Activated CD8-positive, alpha-beta memory T cell treated with anti-CD3 and anti-CD28 coated beads, Interleukin-2, amount 50 U/mL, for 1 hour (primary cell): ENCODE results near the gene ATXN2L.
"Not testable (repeated sequence)": the region's sequence is repeated elsewhere in the genome, so short reads cannot be mapped to it uniquely, and the experiment has no call there.

ENCODE experiments used
- DNase-seq: peaks from one replicate; pipeline ENCODE4 v3.0.0-alpha.2; 2020; ENCODE audit errors: extremely low read depth

Gene ATXN2L

DNA sequence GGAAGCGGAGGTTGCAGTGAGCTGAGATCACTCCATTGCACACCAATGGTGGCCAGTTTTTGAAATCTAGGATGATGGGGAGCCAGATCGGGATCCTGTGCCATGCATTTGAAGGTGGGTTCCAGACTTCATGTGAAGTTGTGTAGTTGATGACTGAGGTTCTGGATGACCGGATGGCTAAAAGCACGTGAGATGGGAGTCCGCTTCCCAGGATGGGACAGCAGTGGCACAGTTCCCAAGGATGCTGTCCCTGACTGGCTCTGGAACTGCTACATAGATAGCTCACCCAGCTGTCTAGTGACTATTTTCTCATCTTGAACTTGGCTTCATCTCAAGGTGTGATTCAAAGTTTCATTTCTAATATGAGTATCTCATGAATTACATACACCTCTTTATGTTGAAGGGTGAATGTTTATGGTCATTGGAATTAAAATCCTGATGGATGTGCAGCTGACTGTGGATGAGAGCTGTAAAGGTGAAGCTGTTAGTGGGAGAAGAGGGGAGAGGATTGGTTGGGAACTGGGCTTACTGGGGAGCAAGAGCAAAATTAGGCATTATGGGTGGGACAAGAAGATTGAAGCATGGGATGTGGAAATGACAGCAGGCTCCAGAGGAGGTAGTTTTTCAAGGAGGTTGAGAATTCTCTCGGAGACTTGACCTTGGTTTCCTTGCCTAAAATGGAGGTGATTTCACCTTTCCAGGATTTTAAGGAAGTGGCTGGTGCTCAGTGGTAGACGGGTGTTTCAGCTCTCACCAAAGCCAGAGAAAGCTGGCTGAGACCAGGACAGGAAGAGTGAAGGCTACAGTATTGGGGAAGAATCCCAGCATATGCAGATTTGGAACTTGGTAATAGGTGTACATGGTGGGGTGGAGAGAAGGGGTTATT is 15.1 kb downstream of the ATXN2L start:
- no peak for DNase-seq

DNA sequence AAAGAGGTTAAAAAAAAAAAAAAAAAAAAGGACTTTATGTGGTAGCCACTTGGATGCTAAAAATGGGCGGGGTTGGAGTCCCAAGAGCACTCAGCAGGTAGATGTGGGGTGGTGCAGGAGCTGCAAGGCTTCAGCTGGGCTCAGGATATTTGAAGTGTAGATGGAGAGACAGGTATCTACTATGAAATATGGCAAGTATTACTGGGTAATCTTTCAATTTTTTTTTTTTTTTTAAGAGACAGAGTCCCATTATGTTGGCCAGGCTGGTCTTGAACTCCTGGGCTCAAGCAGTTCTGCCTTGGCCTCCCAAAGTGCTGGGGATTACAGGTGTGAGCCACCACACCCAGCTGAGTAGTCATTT is 15.7 kb downstream of the ATXN2L start:
- no peak for DNase-seq

DNA sequence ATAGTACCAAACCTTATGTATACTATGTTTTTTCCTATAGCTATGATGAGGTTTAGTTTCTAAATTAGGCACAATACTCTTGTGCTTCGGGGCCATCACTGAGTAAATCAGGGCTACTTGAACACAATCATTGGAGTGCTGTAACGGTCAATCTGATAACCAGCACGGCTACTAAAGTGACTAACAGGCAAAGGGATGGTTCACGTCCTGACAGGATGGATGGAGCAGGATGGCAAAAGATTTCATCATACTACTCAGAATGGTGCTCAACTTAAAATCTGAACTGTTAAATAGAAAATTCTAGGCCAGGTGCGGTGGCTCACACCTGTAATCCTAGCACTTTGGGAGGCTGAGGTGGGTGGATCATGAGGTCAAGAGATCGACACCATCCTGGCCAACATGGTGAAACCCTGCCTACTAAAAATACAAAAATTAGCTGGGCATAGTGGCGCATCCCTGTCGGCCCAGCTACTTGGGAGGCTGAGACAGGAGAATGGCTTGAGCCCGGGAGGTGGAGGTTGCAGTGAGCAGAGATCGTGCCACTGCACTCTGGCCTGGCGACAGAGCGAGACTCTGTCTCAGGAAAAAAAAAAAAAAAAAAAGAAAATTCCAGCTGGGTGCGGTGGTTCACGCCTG is 16.3 kb downstream of the ATXN2L start:
- no peak for DNase-seq

DNA sequence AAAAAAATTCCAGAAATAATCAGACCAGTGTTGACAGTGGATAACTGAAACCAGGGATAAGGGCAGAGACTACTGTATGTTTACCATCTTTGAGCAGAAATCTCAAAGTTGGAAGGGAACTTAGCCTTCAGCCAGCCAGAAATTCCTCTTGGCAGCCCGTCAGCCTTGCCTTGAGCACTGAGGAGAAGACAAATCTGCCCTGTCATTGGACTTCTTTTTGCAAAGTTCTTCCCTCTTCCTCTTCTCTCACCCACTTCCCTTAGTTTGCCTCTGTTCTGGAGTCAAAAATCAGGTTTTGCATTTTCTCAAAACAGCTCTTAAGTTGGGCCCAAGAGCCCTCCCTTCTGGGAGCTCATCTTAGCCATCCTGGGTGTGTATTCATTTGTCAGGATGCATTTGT is 17.1 kb downstream of the ATXN2L start:
- DNase-seq = no peak

DNA sequence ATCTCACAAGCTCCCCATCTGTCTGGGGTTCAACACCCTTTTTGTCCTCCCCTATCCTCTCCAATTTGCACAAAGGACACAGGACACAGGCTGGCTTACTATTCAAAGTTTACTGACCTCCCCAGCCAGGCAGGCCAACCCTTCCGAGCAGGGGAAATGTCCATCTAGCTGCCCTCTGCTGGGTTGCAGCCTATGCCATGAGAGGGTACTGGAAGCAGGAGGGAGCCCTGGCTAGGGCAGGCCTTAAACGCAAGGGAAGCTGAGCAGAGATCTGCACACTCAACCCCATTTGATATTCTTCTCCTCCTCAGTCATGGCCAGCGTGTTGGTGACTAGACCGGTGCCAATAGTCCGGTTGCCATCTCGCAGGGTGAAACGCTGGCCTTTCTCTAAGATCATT is 19.9 kb downstream of the ATXN2L start:
- DNase-seq = no peak

DNA sequence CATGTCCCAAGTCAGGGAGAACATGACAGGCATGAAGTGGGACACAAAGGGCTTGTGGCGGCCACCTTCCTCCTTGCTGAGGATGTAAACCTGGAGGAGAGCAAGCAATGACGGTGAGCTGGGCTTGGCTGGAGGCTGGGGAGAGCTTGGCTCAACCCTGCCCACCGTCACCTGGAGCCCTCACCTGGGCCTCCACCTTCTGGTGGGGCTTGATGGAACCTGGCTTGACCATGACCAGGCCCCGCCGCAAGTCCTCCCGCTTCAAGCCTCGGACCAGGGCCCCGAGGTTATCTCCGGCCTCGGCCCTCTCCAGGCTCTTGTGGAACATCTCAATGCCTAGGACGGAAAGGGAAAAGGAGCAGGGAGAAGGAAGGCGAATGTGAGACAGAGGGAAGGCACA is 21.0 kb downstream of the ATXN2L start:
- DNase-seq = no peak

DNA sequence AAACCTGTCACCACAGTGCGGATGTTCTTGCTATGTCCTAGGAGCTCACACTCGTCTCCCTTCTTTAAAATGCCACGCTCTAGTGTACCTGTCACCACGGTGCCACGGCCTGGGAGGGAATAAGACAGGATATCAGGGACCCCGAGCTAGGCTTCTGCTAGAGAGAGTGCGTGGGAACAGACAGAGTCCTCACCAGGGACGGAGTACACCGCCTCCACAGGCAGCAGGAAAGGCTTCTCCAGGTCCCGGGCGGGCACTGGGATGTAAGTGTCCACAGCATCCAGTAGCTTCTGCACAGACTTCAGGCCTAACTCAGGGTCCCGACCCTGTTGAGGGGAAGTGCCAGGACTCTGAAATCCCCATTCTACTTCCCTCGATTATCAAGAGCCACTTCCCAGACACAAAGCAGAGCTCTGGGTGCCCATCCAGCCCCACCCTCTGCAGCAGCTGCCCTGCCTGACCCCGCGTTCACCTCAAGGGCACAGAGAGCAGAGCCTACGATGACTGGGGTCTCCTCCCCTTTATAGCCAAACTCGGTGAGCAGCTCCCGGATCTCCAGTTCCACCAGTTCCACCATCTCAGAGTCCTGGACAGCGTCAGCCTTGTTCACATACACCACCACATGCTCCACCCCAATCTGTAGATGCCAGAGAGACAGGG is 21.6 kb downstream of the ATXN2L start:
- no peak for DNase-seq

DNA sequence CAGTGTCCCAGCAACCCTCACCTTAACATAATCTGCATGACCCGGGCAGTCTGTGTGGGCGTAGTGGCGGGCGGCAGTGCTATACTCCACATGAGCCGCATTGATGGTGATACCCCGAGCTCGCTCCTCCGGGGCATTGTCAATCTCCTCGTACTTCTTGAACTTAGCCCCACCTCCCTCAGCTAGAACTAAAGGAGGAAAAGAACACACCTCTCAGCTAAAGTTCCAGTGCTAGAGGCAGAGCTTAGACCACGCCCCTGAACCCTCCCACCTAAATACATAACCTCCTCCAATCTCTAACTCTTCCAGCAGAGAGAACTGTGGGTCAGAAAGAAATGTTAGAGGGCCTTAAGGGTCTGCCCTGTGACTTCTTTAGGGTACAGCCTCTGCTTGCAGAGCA is 22.5 kb downstream of the ATXN2L start:
- no peak for DNase-seq

DNA sequence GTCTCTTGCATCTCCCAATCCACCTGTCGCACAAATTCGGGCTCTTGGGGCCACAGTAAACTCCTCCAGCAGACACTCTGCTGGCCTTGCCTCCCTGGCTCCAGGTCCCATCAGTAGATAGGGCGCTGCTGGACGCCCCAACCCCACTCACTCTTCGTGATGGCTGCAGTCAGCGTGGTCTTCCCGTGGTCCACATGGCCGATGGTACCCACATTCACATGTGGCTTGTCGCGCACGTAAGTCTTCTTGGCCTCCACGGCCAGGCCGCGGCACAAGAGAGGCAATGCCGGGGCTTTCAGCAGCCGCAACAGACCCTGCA is 22.9 kb downstream of the ATXN2L start:
- no peak for DNase-seq

DNA sequence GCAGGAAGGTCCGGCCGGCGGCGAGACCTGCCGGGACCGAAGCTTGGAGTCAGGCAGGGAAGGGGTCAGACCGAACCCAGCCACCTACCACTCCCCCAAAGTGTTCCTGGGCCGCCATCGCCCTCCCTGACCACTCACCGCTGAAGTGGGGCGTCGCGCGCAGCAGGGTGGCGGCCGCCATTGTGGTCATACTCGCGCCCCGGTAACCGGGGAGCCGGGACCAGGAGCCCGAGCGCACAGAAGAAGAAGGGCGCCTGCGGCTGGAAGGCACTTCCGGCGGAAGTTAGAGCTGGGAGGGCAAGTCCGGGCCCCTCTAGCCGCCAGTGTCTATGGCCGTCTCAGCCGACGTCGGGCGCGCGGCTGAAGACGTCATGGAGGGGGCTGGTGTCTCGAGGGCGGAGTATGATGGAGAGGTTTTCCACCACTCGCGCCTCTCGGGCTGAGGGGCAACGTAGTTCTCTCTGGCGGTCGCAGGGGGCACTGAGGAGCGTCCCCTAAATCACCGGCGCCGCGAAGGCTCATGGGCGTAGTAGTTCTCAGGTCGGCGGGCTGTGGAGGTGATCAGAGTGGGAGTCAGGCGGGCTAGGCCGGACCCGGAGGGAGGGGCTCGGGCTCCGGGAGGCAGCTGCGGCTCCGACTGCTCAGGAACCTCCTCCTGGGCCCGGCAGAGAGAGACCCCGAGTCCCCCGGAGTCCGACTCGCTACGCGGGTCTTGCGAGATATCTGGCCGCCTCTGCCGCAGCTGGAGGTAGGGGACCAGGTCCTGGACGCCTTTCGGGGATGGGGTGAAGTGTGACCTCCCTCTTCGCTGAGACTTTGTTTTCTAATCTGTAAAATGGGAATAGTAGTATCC is 23.5 kb downstream of the ATXN2L start, which contains the start of gene TUFM:
TUFM (minus strand) TSS at position 269 of the 853 bp plus-strand sequence; CDS start at position 190, 79 bp downstream.
- peak; percentile 96 for DNase-seq

DNA sequence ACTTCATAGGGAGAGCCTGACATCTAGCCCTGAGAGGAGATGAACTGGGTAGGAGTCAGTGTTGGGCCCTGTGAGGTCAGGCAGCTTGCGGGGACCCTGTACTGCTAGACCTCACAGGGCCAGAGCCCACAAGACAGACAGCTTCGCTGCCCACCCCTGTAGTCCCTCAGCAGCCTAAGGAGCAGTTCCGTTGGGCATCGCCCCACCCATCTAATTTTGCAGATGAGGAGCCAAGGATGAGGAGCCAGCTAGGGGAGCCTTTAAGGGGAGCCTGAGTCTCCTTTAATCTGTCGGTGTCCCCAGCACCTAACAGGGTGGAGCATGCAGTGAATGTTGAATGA is 24.1 kb downstream of the ATXN2L start:
- DNase-seq = no peak

DNA sequence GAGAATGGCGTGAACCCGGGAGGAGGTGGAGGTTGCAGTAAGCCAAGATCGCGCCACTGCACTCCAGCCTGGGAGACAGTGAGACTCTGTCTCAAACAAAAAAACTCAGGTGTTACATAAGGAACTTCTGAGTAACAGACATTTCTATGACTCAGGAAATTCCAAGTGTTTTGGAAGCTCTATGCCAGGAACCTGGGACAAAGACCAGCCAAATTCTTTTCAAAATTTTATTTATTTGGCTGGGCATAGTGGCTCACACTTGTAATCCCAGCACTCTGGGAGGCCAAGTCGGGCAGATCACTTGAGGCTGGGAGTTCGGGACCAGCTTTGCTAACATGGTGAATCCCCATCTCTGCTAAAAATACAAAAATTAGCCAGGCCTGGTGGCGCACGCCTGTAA is 35.6 kb downstream of the ATXN2L start:
- DNase-seq = no peak

DNA sequence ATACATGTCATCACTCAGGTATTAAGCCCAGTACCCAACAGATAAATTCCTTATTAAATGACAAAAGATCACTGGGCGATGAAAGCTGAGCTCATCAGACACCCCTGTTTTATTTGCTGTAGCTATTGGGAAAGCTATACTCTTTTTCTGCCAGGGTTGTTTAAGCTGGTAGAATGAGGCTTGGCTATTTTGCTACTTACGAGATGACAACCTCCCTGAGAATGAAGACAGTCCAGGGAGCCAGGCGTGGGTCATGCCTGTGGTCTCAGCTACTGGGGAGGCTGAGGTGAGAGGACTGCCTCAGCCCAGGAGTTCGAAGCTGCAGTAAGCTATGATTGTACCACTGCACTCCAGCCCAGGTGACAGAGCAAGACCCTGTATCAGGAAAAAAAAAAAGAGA is 36.5 kb downstream of the ATXN2L start:
- no peak for DNase-seq

DNA sequence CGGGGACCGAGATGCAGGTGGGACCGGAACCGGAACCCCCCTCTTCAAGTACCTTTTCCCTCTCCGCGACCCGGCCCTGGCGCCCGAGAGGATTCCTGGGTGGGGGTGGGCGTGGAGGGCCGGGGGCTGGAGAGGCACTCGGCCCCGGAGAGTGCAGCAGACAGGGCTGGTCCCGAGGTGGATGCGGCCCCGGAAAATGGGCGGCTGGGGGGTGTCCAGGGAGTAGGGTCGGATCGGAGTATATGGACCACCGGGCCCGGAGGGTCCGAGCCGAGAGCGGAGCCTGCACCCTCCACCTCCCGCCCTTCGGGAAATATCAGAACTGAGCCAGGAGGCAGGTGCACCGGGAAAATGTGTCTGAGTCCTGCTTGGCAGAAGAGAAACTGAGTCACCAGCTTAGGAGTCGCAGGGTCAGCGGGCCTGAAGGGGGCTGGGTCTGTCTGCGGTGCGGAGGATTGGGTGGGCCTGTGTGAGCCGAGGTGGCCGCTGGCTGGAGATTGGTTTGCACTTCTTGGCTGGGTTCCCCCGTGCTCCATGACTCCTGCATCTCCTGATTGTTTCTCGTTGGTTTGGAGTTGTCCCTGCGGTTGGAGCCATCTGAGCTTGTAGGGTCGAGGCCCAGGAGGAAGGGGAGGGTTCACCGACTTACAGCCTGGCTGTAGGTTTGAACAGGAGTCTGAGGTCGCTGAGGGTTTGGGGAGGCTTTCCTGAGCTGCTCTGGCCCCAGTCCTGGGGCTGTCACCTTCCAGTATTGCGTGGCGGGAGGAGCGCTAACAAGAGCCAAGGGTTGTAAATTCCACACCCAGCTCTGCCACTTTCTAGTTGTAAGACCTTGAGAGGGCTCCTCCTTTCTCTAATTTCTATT is 41.4 kb downstream of the ATXN2L start:
- DNase-seq = no peak

DNA sequence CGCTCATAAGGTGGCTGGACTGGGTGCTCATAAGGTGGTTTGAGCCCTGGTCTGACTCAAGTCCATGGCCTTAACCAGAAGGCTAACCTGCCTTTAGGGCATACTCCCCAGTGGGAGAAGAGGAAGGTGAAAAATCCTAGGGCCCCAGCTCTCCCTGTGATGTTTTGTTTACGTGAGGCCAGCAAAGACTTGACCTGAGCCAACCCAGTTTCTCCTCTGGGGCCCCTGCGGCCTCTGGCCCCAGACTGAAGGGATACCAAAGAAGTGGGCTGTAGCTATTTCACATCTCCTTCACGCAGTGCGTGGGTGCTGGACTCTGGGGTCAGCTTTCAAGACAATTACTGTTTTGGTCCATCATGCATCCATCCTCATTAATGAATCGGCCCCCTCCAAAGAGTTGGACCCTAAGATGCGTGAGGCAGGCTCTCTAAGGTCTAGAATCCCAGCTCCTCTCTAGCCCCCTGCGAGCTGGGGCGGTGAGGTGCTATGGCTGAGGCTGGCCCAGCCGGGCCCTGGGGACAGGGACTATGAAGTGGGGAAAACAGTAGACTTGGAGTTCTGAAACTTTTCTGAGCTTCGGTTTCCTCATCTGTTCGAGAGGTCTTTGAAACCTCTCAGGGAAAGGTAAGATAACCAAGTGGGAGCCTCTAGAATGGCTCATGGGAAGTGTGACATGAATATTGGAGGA is 42.3 kb downstream of the ATXN2L start:
- no peak for DNase-seq

DNA sequence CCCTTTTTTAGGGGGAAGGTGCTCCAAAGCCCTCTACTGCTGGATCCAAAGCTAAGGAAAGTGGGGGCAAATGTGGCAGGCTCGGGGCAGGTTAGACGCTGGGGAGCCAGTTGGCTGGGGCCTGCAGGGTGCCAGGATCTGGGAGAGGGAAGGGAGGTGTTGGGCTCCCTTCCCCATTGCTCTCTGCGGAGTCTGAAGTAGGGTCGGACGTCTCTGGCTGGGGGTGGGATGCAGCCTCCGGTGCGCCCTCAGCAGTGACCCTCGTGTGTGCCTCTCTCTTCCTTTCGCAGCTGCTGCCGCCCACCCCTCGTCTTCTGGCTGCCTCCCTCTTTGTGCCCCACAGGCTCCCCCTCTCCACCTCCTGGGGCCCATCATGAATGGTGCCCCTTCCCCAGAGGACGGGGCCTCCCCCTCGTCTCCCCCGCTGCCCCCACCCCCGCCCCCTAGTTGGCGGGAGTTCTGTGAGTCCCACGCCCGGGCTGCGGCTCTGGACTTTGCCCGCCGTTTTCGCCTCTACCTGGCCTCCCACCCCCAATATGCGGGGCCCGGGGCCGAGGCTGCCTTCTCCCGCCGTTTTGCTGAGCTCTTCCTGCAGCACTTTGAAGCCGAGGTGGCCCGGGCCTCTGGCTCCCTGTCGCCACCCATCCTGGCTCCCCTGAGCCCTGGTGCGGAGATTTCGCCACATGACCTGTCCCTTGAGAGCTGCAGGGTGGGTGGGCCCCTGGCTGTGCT is 43.1 kb downstream of the ATXN2L start:
- DNase-seq = no peak

DNA sequence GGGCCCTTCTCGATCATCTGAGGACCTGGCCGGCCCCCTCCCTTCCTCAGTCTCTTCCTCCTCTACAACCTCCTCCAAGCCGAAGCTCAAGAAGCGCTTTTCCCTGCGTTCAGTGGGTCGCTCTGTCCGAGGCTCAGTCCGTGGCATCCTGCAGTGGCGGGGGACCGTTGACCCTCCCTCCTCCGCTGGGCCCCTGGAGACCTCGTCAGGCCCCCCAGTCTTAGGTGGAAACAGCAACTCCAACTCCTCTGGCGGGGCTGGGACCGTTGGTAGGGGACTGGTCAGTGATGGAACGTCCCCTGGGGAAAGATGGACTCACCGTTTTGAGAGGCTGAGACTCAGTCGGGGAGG is 43.6 kb downstream of the ATXN2L start:
- DNase-seq = no peak

DNA sequence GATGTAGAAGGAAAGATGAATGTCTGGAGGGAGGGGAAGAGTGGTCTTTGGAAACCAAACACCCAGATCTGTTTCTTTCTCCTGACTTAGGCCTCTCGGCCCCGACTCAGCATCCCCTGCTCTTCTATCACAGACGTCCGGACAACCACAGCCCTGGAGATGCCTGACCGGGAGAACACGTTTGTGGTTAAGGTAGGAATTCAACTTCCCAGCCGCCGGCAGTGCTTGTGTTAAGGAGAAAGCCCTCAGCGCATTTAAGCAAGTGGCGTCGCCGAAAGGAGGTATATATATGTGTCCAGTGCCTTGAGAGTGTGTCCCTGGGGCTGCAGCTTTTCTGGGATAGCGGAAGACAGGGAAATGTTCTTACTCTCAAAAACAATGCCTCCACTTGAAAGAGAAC is 44.4 kb downstream of the ATXN2L start:
- no peak for DNase-seq

DNA sequence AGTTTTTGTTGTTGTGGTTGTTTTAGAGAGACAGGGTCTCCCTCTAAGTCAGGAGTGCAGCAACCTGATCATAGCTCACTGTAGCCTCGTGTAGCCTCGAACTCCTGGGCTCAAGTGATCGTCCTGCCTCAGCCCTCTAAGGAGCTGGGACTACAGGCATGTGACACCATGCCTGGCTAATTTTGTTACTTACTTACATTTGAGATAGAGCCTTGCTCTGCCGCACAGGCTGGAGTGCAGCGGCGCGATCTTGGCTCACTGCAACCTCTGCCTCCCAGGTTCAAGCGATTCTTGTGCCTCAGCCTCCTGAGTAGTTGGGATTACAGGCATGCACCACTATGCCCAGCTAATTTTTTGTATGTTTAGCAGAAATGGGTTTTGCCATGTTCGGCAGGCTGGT is 44.8 kb downstream of the ATXN2L start:
- DNase-seq = not testable (repeated sequence)

DNA sequence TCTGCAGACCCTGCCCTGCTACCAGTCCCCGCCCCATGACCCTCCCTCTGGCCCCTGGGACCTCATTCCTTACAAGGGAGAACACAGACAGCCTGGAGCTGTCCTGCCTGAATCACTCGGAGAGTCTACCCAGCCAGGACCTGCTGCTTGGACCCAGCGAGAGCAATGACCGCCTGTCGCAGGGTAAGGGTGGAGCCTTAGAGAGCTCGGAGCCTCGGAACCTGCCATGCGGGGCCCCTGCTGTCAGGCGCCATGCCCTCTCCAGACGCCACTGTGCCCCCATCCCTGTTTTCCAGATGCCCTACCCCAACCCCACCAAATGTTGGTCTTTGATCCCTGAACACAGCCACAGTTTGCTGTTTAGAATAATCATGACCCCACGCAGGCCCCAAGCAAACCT is 46.4 kb downstream of the ATXN2L start:
- no peak for DNase-seq
